SH-SY5Y (cell line): Measurements from ENCODE around the gene PLXDC1.

Source experiments
- GATA2 ChIP-seq: IDR thresholded peaks from 2 replicates; pipeline ENCODE4 v1.6.1; 2011; ENCODE audit warnings: mild to moderate bottlenecking, low read depth, low read length
- GATA3 ChIP-seq: IDR thresholded peaks from 2 replicates; pipeline ENCODE4 v1.6.1; 2011; ENCODE audit warnings: low read depth, mild to moderate bottlenecking, low read length, moderate library complexity

- TF ChIP-seq GATA2 (no peak), GATA3 (no peak)
Measured at GRCh38 chr17:39094607-39095308, 56.7 kb downstream of the PLXDC1 start.
